H7 (cell line): Measurements from ENCODE around the gene HOXC5. TPM values are rescaled to one million over a fixed set of nuclear protein-coding genes. Genes with fewer than 3 reads are reported as not detected.

ENCODE experiments used
- DNase-seq: peaks from one replicate; pipeline ENCODE4 v3.0.0; 2012
- H3K27me3 ChIP-seq: 2 replicates; pipeline ENCODE4 v1.6.0; 2011; ENCODE audit warnings: mild to moderate bottlenecking, low read length; ENCODE audit not compliant: control insufficient read depth, insufficient read depth
- H3K36me3 ChIP-seq: replicated peaks from 2 replicates; pipeline ENCODE4 v1.5.1; 2011; ENCODE audit warnings: low read length; ENCODE audit not compliant: control insufficient read depth, insufficient read depth
- H3K4me3 ChIP-seq: 2 replicates; pipeline ENCODE4 v1.5.1; 2011; ENCODE audit warnings: low read depth, mild to moderate bottlenecking, control low read depth, low read length, moderate library complexity; ENCODE audit not compliant: insufficient read depth
- total RNA-seq: library from RNA; depleted of rRNA; stranded (reverse); fragments of >200 nt; shearing (Covaris generic); gene quantifications from 2 replicates; pipeline ENCODE4 v1.2.3, GENCODE V29; 2014

HOXC5 gene
- total RNA-seq, 1 experiment from 2014 or later = not detected

DNA sequence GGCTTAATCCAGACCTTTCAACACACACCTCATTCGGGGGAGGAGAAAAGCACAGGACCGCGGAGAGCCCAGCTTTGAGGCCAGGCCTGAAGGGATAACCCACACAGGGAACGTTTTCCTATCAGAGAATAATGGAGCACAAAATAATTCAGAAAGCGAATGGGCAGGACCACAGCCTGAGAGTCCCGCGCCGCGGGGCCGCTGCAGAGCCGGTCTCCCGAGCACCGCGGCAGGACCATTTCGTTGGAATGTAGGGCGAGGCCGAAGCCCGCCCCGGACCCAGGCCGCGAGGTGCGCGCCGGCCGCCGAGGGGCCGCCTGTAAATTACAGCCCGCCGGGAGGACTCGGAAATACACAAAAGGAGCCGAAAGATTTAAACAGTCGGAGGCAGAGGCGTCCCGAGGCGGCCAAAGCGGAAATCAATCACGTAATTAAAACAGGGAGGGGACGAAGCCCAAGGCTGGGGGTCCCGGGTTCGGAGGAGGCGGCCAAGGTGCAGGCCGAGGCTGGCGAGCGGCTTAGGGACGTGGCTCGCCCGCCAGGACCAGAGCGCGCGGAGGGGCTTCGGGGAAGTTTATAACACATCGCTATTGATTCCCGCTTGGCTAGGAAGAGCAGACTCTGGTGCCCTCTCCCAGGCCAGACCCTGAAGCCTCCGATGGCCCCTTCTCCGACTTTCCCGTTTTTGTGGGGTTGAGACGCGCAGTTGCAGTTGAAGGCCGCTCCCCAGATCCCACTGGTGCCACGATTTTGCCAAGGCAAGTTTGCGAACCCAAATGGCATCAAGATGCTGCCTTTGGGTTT is 14.5 kb downstream of the HOXC5 start:
- peak; percentile 78 for DNase-seq
- no peak overlapping the region for H3K4me3 ChIP-seq
- H3K36me3 ChIP-seq = no peaks in the 10 kb centered on the region
- H3K27me3 ChIP-seq = peaks cover 100% of the 10 kb centered on the region

DNA sequence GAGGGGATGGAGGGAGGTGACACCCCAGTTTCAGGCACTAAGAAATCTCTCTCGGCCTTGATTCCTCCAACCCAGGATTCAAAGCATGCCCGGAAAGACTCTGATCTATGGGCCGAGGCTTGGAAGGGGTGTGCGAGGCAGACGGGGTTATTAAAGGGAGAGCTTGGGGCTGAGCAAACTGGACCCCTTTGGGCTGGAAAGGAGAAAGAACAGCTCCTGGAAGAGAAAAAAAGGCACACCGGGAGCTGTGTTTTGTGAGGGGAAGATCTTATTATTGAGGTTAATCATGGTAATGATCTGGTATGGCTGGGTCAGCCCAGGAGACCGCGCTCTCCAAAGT is 15.1 kb downstream of the HOXC5 start:
- H3K4me3 ChIP-seq = no peak overlapping the region
- no peaks in the 10 kb centered on the region for H3K36me3 ChIP-seq
- DNase-seq = no peak
- peaks cover 100% of the 10 kb centered on the region for H3K27me3 ChIP-seq

DNA sequence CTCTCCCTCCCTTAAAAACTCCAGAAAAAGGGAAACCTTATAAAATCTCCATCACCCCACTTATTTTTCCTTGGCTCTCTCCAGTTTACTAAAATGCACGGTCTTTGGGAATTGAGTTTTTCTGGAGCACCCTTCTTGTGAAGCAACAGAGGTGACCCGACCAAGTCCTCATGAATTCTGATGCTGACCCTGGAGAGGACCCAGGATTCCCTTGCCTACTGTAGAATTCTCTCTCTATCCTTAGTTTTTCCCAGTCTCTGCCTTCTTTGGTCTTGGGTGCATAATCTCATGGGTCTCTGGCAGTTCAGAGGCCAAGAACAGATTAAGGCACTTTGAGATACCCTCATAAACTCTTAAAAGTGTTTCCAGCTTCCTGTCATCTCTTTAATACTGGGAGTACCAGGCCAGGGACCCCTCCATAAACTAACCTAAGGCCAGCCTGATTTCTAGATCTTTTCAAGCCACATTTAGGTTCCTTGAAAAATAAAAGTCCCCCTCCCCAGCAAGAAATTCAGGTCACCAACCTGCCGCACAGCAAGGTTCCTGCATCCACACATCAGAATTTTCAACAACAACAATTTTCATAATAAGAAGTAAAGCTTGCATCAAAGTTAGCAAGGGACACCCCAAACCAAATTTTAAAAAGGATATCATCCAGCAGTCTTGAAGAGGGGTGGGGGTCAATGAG is 15.7 kb downstream of the HOXC5 start:
- Histone ChIP-seq H3K36me3 (no peaks in the 10 kb centered on the region), H3K27me3 (peaks cover 100% of the 10 kb centered on the region), H3K4me3 (no peak overlapping the region)
- DNase-seq = no peak

DNA sequence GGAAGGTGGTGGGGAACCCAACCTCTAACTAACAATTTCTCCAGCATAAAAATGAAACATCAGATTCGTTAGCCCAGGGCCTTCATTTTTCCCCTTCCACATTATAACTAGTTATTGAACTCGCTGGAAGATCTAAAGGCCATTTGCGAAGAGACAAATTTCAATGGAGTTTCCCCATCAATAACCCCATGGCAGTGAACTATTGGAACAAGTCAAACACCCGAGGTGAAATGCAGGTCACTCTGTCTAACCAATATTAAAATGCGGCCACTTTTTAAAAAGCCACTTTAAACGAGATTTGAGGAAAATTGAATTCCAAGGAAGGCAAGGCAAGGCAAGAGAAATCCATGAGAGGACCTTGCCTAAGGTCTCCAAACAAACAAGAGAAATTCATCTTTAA is 16.3 kb downstream of the HOXC5 start:
- peaks cover 100% of the 10 kb centered on the region for H3K27me3 ChIP-seq
- H3K36me3 ChIP-seq = no peaks in the 10 kb centered on the region
- no peak overlapping the region for H3K4me3 ChIP-seq
- DNase-seq = no peak

DNA sequence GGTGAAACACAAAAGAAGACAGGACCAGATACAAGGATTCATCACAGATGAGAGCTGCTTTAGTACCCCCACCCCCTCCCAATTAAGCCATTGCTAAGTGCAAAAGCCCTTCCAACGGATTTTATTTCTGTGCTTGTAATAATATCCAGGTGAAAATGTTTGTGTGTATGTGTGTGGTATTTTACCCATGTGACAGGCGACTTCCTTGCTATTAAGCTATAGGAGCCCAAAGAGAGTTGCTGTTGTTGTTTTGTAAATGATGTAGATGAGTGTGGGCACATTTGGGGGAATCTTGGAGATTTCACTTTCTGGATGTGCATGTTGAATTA is 17.6 kb downstream of the HOXC5 start:
- DNase-seq = no peak
- no peak overlapping the region for H3K4me3 ChIP-seq
- peaks cover 99% of the 10 kb centered on the region for H3K27me3 ChIP-seq
- no peaks in the 10 kb centered on the region for H3K36me3 ChIP-seq

DNA sequence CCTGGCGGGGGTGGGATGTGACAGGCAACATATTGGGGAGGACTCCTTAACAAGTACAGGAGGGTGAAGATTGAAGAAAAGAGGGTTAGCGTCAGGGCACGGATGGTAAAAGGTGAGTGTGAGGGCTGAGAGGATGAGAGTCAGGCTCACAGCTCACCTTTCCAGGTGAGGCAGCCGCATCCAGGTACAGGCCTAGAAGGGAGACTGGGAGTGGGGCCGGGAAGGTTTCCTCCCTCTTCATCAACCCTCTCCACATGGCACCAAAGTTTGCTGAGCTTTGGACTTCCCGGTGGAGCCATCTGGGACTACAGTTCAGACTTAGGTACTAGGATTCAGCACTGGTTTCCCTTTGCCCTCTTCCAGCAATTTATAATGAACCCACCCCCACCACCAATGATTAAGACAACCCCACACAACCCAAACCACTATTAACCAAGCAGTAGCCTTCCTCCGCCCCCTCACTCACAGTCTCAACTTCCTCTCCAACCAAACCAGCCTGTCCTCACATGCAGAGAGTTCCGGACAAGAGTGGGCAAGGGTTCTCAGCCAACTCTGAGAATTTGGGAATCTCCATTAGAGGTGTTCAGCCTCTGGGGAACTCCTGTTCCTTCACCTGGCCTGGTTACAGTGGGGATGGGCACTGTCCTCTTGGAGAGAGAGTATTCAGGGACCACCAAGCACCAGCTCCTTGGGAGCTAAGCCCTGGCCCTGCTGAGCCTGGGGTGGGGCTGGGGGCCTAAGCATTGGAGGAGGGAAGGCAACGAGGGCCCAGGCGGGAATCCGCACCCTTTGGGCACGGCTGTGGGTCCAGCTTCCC is 18.4 kb downstream of the HOXC5 start:
- Histone ChIP-seq H3K36me3 (no peaks in the 10 kb centered on the region), H3K4me3 (no peak overlapping the region), H3K27me3 (peaks cover 99% of the 10 kb centered on the region)
- DNase-seq = peak; percentile 62

DNA sequence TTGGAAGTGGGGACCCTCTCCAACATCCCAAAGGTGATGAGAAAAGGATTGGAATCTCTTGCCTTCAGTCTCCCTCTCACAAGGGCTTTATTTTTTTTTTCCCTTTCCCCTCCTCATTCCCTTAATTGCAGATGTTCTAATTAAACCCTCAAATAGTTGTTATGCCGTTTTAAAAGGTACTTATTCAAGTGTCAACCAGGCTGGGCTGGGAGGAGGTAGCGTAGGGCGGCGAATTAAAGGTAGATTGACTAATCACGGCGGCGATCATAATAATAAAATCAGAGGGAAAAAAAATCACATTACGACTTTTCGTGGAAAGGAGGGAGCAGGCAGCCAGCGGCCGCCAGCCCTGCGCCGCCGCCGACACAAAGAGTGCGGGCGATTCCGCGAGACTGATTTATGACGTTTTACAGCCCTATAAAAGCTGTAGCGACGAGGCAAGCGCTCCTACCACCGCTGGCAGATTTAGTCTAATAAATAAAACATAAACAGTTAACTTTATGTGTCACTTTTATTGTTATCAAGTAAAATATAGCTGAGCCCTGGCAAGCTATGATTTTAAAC is 19.1 kb downstream of the HOXC5 start:
- DNase-seq = peak; percentile 58
- no peaks in the 10 kb centered on the region for H3K36me3 ChIP-seq
- H3K4me3 ChIP-seq = no peak overlapping the region
- peaks cover 99% of the 10 kb centered on the region for H3K27me3 ChIP-seq

DNA sequence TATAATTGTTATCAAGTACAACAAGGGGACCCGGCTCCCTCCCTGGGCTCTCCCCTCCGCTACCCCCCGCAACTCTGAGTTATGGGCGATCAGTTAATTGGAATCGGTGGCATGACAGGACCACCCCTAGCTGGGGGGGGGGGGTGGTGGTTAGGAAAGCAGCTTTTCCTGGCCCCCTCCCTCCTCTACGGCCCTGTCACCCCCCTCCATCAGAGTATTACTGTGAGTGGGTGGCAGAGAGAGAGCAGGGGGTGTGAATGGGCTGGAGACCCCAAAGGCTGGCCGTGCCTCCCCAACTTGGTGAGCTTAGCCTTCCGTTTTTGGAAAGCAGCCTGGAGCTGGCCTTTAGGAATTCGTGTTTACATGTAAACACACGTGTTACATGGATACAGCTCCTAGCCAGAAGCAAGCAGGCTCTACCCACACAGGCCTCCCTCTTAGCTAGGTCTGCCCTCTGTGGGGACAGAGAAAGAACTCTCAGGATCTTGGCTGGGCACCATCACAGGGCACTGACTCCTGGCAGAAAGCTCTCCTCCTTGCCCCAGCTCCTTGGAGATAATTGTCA is 19.7 kb downstream of the HOXC5 start:
- DNase-seq = peak; percentile 65
- peaks cover 99% of the 10 kb centered on the region for H3K27me3 ChIP-seq
- no peaks in the 10 kb centered on the region for H3K36me3 ChIP-seq
- no peak overlapping the region for H3K4me3 ChIP-seq

DNA sequence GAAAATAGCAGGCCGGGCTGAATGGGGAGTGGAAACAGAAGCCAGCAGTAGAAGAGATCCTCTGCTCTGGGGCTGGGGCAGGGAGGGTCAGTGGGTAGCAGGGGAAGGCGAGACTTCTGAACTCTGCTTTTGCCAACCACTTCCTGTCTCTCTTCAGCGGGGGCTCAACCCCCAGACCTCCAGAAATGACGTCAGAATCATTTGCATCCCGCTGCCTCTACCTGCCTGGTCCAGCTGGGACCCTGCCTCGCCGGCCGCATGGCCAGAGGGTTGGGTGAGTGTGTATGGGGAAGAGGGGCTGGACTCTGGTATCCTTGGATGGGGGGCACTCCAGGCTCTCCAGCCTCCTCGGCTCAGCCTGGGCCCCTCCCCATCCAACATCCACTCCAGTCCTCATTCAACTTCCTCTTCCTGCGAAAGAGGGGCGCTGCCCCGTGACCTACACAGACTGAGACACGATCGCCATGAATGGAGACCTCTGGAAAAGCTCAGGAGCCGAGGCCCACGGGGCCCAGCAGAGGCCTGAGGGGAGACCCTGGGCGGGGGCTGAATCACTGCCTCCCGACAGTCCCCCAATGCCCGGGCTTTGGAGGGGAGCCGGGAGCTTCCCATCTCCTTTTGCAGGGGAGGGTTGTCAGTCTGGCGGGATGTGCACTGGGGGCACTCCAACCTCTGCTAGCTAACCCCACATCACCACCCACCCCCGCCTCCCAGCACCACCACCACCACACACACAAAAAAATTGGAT is 20.3 kb downstream of the HOXC5 start:
- H3K36me3 ChIP-seq = no peaks in the 10 kb centered on the region
- peak; percentile 70 for DNase-seq
- peaks cover 99% of the 10 kb centered on the region for H3K27me3 ChIP-seq
- peak overlapping the region; percentile 31 for H3K4me3 ChIP-seq

DNA sequence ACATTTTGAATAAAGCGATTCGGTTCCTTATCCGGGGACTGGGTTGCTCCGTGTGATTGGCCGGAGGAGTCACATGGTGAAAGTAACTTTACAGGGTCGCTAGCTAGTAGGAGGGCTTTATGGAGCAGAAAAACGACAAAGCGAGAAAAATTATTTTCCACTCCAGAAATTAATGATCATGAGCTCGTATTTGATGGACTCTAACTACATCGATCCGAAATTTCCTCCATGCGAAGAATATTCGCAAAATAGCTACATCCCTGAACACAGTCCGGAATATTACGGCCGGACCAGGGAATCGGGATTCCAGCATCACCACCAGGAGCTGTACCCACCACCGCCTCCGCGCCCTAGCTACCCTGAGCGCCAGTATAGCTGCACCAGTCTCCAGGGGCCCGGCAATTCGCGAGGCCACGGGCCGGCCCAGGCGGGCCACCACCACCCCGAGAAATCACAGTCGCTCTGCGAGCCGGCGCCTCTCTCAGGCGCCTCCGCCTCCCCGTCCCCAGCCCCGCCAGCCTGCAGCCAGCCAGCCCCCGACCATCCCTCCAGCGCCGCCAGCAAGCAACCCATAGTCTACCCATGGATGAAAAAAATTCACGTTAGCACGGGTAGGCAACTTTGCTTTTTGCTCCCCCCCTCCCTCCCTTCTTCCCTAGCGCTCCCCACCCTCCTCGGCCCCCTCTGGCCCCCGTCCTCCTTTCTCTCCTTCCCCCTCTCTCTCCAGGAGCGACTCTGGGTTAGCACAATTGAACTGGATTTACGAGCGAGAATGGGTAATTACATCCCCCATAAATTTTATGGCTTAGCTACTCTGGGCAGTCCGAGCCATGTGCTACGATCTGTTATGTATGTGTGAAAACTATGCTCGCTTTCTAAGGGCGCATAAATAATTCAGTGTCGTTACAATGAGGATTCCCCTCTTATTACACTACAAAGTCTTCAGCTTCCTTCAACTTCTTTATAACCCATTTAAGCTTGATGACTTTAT is 21.2 kb downstream of the HOXC5 start, which contains the start of gene HOXC4:
Gene HOXC4, plus strand, starts transcription at position 85 of the 991 bp plus-strand sequence. Its CDS starts 88 bp downstream, at position 173.
- peaks cover 99% of the 10 kb centered on the region for H3K27me3 ChIP-seq
- peak; percentile 84 for DNase-seq
- H3K4me3 ChIP-seq = peak within 1 kb of the TSS; percentile 31
- H3K36me3 ChIP-seq = no peaks in the 10 kb centered on the region

DNA sequence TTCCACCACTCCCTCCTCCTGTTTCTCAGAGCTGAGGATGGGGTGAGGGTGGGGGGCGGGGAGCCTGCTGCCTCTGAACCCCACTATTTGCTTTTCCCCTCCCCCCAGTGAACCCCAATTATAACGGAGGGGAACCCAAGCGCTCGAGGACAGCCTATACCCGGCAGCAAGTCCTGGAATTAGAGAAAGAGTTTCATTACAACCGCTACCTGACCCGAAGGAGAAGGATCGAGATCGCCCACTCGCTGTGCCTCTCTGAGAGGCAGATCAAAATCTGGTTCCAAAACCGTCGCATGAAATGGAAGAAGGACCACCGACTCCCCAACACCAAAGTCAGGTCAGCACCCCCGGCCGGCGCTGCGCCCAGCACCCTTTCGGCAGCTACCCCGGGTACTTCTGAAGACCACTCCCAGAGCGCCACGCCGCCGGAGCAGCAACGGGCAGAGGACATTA is 21.9 kb downstream of the HOXC5 start:
- H3K36me3 ChIP-seq = no peaks in the 10 kb centered on the region
- peak; percentile 55 for DNase-seq
- H3K4me3 ChIP-seq = no peak overlapping the region
- H3K27me3 ChIP-seq = peaks cover 99% of the 10 kb centered on the region

DNA sequence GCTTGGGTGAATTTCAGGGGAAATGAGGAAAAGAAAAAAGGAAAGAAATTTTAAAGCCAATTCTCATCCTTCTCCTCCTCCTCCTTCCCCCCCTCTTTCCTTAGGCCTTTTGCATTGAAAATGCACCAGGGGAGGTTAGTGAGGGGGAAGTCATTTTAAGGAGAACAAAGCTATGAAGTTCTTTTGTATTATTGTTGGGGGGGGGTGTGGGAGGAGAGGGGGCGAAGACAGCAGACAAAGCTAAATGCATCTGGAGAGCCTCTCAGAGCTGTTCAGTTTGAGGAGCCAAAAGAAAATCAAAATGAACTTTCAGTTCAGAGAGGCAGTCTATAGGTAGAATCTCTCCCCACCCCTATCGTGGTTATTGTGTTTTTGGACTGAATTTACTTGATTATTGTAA is 22.7 kb downstream of the HOXC5 start:
- Histone ChIP-seq H3K4me3 (no peak overlapping the region), H3K36me3 (no peaks in the 10 kb centered on the region), H3K27me3 (peaks cover 99% of the 10 kb centered on the region)
- no peak for DNase-seq

DNA sequence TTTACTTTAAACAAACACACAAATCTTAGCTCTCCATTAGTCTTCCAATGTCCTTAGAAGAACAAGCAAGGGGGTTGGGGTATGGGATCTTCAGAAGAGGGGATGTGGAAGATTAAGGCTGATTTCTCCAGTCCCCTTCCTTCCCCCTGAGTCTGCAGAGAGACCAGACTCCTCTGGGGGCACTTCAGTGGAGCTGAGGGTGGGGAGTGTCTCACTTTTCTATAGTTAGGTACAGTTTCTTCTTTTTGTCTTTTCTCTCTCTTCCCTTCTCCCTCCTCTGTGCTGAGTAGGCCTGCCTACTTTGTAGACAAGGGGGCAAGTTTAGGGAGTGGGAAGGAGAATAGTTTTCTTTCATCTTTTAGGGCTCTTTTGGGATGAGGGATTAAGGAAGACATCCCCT is 23.3 kb downstream of the HOXC5 start:
- Histone ChIP-seq H3K36me3 (no peaks in the 10 kb centered on the region), H3K4me3 (no peak overlapping the region), H3K27me3 (peaks cover 99% of the 10 kb centered on the region)
- DNase-seq = no peak
